Measurements from ENCODE around the gene CASK.

DNA sequence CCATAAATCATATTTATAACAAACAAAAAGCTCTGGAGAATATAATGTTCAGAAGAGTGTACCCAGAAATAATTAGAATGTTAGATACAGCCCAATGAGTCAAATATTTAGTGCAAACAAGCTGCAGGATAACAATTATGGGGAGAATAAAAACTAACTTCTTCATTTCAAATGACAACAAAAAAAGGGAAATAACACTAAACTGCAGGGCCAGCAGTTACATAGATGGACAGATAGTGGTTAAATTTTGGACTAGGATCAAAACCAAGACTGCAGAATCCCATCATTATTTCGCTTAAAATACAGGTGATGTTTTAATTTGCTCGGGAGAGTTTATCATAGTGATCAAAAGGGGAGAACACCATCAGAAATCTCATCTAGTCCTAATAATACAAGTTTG, 235.2 kb downstream of the CASK start:
- TF ChIP-seq, protein P1, sequence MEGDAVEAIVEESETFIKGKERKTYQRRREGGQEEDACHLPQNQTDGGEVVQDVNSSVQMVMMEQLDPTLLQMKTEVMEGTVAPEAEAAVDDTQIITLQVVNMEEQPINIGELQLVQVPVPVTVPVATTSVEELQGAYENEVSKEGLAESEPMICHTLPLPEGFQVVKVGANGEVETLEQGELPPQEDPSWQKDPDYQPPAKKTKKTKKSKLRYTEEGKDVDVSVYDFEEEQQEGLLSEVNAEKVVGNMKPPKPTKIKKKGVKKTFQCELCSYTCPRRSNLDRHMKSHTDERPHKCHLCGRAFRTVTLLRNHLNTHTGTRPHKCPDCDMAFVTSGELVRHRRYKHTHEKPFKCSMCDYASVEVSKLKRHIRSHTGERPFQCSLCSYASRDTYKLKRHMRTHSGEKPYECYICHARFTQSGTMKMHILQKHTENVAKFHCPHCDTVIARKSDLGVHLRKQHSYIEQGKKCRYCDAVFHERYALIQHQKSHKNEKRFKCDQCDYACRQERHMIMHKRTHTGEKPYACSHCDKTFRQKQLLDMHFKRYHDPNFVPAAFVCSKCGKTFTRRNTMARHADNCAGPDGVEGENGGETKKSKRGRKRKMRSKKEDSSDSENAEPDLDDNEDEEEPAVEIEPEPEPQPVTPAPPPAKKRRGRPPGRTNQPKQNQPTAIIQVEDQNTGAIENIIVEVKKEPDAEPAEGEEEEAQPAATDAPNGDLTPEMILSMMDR (IDR thresholded peaks at IDR 0.05; ENCODE audit: low read depth, low read length): no peak
- no peak for TF ChIP-seq POLR2A (IDR thresholded peaks at IDR 0.05; ENCODE audit: extremely low read depth, insufficient read length)
